MCF 10A (cell line): ENCODE results near the gene PRKCQ. TPM values are rescaled to one million over a fixed set of nuclear protein-coding genes. Genes with fewer than 3 reads are reported as not detected.

Experiments used
- BruUV-seq: library from RNA; stranded (reverse); fragments of 400-500 nt; replicated peaks from 2 replicates; lab custom pipeline; 2021; lab: Mats Ljungman, UMichigan
- CTCF ChIA-PET: fragments of 300-600 bp; sonication (Branson Sonifier 250); formaldehyde crosslinking; extraction: SDS; loops from one replicate; lab custom pipeline; 2021; ENCODE audit warnings: antibody characterized with exemption, inconsistent platforms; lab: Yijun Ruan, JAX
- POLR2A ChIA-PET: fragments of 300-600, 350-650 bp; sonication (Branson Sonifier 250); formaldehyde crosslinking; extraction: SDS; loops from one replicate; lab custom pipeline; 2020; ENCODE audit warnings: antibody characterized with exemption, inconsistent platforms; lab: Yijun Ruan, JAX
- DNase-seq: peaks from one replicate; pipeline ENCODE4 v3.0.0-alpha.2; 2018; ENCODE audit not compliant: unreplicated experiment
- H3K27ac Mint-ChIP-seq: one replicate; pipeline ENCODE4 v1.8.0; 2022; ENCODE audit warnings: mild to moderate bottlenecking, low read depth, mixed read lengths; ENCODE audit not compliant: unreplicated experiment
- H3K27me3 Mint-ChIP-seq: one replicate; pipeline ENCODE4 v1.8.0; 2022; ENCODE audit warnings: mixed read lengths; ENCODE audit not compliant: insufficient read depth, unreplicated experiment
- H3K36me3 Mint-ChIP-seq: one replicate; pipeline ENCODE4 v1.8.0; 2022; ENCODE audit warnings: mild to moderate bottlenecking, moderate library complexity, mixed read lengths; ENCODE audit not compliant: insufficient read depth, unreplicated experiment
- H3K4me1 Mint-ChIP-seq: one replicate; pipeline ENCODE4 v1.8.0; 2022; ENCODE audit warnings: mixed read lengths; ENCODE audit not compliant: insufficient read depth, unreplicated experiment
- H3K4me3 Mint-ChIP-seq: one replicate; pipeline ENCODE4 v1.8.0; 2022; ENCODE audit warnings: mild to moderate bottlenecking, moderate library complexity, mixed read lengths; ENCODE audit not compliant: unreplicated experiment
- H3K9me3 Mint-ChIP-seq: one replicate; pipeline ENCODE4 v1.8.0; 2022; ENCODE audit warnings: mixed read lengths; ENCODE audit not compliant: unreplicated experiment
- intact Hi-C: fragments of 100-400 bp; cut with micrococcal nuclease; formaldehyde crosslinking; loops from 2 replicates; pipeline ENCODE4 v1.14.1; 2022
- total RNA-seq: library from RNA; stranded (reverse); gene quantifications from 2 replicates; pipeline ENCODE4 v1.2.3, GENCODE V29; 2022
- TF ChIP-seq, protein P1 (sequence below): fragments of 200-600 bp; IDR thresholded peaks from one replicate; pipeline ENCODE4 v1.8.0; 2022; ENCODE audit warnings: antibody characterized with exemption, mild to moderate bottlenecking; ENCODE audit not compliant: unreplicated experiment

PRKCQ gene
- total RNA-seq, 1 experiment from 2014 or later, result 0.44 TPM

DNA sequence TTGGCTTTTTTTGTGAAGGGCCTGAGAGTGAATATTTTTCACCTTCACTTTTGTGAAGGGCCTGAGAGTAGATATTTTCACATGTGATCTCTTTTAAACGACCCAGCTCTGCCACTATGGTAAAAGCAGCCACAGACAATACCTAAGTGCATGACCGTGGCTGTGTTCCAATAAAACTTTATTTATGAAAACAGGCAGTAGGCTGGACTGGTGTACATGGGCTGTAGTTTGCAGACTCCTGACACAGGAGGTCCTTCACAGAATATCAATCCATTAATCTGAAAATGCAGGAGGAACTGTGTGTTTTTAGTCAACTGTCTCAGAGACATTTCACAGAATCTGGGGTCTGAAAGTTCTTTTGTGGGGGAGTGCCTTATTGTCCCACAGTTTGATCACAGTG is 186.9 kb downstream of the PRKCQ start:
- ChIA-PET CTCF (interaction anchor here (0.6 to 1.0 kb wide), 2 partner anchors 9 to 188 kb away, joined by 3 read pairs; no protein-coding TSS in a partner anchor), POLR2A (interaction anchor here (0.7 kb wide), 1 partner anchor 286 kb away, joined by 3 read pairs; no protein-coding TSS in a partner anchor)
- no peak overlapping the region for H3K4me3 Mint-ChIP-seq
- DNase-seq, result no peak
- H3K9me3 Mint-ChIP-seq, result peaks cover 9% of the 10 kb centered on the region
- H3K36me3 Mint-ChIP-seq, result no peaks in the 10 kb centered on the region
- H3K4me1 Mint-ChIP-seq, result peaks cover 14% of the 10 kb centered on the region
- BruUV-seq, result no TSS peak
- intact Hi-C loops, result no loop called here
- H3K27ac Mint-ChIP-seq, result no peak overlapping the region
- H3K27me3 Mint-ChIP-seq, result no peaks in the 10 kb centered on the region
- TF ChIP-seq, protein P1, sequence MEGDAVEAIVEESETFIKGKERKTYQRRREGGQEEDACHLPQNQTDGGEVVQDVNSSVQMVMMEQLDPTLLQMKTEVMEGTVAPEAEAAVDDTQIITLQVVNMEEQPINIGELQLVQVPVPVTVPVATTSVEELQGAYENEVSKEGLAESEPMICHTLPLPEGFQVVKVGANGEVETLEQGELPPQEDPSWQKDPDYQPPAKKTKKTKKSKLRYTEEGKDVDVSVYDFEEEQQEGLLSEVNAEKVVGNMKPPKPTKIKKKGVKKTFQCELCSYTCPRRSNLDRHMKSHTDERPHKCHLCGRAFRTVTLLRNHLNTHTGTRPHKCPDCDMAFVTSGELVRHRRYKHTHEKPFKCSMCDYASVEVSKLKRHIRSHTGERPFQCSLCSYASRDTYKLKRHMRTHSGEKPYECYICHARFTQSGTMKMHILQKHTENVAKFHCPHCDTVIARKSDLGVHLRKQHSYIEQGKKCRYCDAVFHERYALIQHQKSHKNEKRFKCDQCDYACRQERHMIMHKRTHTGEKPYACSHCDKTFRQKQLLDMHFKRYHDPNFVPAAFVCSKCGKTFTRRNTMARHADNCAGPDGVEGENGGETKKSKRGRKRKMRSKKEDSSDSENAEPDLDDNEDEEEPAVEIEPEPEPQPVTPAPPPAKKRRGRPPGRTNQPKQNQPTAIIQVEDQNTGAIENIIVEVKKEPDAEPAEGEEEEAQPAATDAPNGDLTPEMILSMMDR, result no peak

DNA sequence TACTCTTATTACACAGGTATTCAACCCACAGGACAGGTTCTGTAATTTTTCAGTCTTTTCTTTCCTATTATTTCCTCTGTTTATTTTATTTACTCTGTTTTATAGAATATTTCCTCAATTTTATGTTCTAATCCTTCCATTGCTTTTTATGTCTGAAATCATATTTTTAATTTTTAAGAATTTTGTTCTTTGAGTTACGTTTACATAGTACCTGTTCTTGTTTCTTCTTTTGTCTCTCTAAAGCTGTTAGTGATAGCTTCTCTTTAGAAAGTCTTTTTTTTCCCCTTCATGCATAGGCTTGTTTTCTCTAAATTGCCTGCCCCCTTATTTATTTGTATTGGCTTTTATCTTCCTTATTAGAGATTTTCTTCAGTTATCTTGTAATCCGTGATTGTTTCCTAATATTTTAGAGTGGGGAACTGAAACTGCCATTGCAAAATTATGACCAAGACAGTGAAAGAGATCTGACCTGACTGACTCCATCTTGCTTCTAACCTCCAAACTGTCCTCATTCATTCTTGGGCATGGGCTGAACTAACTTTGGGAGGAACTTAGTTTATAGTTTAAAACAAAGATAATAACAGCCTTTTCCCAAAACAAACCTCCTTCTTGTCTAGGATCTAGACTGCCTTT is 189.7 kb downstream of the PRKCQ start:
- Mint-ChIP-seq H3K9me3 (peaks cover 9% of the 10 kb centered on the region), H3K36me3 (no peaks in the 10 kb centered on the region), H3K4me1 (peaks cover 7% of the 10 kb centered on the region), H3K4me3 (no peak overlapping the region), H3K27ac (no peak overlapping the region), H3K27me3 (no peaks in the 10 kb centered on the region)
- BruUV-seq, result no TSS peak
- TF ChIP-seq, protein P1, result no peak
- ChIA-PET POLR2A (interaction anchor here (1.1 kb wide), 1 partner anchor 188 kb away, joined by 3 read pairs; the partner anchor contains the start of gene PFKFB3), CTCF (interaction anchor here (0.7 to 1.1 kb wide), 2 partner anchors 11 to 239 kb away, joined by 3 to 5 read pairs; no protein-coding TSS in a partner anchor)
- no peak for DNase-seq
- intact Hi-C loops, result no loop called here

DNA sequence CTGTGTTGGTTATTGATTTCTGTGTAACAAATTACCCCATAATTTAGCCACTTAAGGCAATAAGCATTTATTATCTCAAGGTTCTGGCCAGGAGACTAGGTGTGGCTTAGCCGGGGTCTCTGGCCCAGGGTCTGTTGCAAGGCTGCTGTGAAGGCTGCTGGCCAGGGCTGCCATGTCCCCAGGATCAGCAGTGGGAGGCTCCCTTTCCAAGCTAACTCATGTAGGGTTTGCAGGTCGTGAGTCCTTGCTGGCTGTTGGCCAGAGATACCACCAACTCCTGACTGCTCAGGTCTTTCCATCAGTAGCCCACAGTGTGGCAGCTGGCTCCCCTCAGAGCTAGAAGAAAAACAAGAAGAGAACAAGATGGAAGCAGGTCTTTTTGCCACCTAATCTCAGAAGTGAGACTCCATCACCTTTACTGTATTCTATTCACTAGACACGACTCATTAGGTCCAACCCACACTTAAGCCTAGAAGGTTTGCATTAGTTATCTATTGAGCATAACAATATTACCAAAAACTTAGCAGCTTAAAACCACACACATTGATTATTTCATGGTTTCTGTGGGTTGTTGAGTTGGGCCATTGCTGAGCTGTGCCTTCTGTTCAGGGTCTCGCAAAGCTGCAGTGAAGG is 191.7 kb downstream of the PRKCQ start:
- Mint-ChIP-seq H3K27ac (no peak overlapping the region), H3K36me3 (no peaks in the 10 kb centered on the region), H3K9me3 (peaks cover 9% of the 10 kb centered on the region), H3K27me3 (no peaks in the 10 kb centered on the region), H3K4me1 (peaks cover 7% of the 10 kb centered on the region), H3K4me3 (no peak overlapping the region)
- no TSS peak for BruUV-seq
- DNase-seq, result no peak
- ChIA-PET CTCF (interaction anchor here (2.7 kb wide), 1 partner anchor 13 kb away, joined by 19 read pairs; no protein-coding TSS in a partner anchor), POLR2A (interaction anchor here (1.1 kb wide), 1 partner anchor 186 kb away, joined by 3 read pairs; the partner anchor contains the start of gene PFKFB3)
- intact Hi-C loops, result no loop called here
- TF ChIP-seq, protein P1, result no peak

DNA sequence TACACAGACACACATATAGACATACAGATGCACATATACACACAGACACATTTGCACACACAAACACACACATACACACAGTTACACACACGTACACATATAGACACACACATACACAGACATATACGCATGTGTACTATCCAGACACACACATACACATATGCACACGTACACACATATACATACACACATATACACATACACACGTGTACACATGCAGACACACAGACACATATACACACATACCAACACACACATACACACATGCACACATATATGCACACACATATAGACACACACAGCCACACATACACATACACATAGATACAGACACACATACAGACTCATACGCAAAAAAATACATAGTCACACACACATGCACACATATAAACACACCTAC is 193.1 kb downstream of the PRKCQ start:
- POLR2A ChIA-PET, result interaction anchor here (1.4 kb wide), 1 partner anchor 18 kb away, joined by 4 read pairs; no protein-coding TSS in a partner anchor
- Mint-ChIP-seq H3K4me1 (peaks cover 7% of the 10 kb centered on the region), H3K36me3 (no peaks in the 10 kb centered on the region), H3K27ac (no peak overlapping the region), H3K27me3 (no peaks in the 10 kb centered on the region), H3K9me3 (peaks cover 9% of the 10 kb centered on the region), H3K4me3 (no peak overlapping the region)
- BruUV-seq, result no TSS peak
- no peak for DNase-seq
- CTCF ChIA-PET, result no interaction called here
- intact Hi-C loops, result no loop called here
- TF ChIP-seq, protein P1, result no peak
